ENCODE data around the gene FCHO2. TPM values are rescaled to one million over a fixed set of nuclear protein-coding genes. Genes with fewer than 3 reads are reported as not detected.

FCHO2 gene
- polyA plus RNA-seq, 1 donor = 32.7 TPM

DNA sequence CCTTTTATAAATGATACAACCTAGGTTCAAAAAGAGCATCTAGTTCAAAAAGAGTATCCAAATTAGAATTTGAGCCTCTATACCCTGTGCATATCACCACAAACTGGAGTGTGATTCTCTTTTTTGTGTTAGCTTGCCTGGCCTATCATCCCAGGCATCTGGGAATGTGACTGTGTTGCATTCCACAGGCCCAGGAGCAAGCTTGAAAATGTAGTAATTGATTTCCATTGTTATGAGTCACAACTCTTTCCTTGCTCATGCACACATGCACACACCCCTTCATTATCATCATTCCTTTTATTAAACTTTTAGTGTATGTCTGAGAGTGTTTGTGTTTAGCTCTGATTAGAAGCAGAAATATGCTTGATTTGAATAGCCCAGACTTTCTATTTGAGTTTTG, 75.2 kb downstream of the FCHO2 start:
- no peak for DNase-seq

DNA sequence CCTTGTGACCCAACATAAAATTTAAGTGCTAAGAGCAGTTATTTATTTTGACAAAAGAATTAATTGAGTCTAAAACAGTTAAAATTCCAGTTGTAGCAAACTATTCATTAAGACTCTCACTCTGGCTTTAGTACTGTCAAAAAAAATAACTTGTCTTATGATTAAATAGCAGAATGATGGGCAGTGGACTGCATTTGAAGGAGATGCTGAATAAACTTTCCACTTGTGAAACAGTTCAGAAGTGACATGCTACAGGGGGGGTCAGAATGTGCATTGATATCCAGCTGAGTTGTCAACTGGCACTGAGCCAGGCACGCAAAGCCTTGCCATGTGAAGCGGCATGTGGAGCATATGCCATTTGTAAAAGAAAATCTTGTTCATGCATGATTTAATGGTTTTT, 76.0 kb downstream of the FCHO2 start:
- no peak for DNase-seq

DNA sequence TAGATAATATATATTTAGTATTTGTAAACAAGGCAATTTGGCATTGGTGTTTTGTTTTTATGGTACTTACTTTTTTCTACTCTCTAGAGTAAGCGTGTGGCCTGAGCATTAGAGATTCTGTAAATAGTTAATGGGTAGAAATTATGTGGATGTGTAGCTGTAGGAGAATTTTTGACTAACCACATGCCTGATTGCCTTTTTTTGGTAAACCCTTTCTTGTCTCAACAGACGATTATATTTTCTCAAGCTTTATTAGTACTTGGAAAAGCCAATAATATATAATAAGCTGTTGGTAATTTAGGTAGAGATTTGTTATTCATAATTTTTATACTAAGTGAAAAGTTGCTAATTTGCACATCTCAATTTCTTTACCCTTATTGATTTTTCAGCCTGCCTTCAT, 76.8 kb downstream of the FCHO2 start:
- DNase-seq = no peak

DNA sequence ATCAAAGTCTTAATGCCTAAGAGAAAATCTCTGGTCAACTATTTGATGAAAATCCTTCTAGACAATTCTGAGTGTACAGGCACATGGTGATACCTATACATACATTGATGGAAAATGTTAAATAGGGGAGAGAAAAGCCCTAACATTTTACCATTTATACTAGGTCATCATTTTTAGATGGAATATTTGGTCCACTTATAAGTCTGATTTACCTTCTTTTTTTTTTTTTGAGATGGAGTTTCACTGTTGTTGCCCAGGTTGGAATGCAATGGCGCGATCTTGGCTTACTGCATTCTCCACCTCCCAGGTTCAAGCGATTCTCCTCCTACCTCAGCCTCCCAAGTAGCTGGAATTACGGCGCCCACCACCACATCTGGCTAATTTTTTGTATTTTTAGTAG, 81.7 kb downstream of the FCHO2 start:
- no peak for DNase-seq

DNA sequence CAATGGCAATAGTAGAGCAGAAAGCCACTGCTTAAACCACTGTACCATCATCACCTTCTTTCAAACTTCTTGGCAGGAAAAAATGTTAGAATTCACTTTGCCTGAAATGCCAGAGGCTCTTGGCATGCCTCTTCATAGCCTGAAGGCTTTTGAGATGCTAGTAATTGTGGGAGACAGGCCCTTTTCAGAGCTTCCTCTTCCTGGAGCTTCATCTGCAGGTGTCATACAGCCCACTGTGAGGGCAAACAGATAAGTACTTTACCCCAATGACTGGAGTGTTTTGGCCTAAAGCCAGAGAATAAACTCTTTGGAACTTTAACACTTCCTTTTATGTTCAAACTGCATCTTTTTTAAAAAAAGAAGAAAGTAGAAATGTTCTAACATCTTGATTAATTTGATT, 83.2 kb downstream of the FCHO2 start:
- no peak for DNase-seq

DNA sequence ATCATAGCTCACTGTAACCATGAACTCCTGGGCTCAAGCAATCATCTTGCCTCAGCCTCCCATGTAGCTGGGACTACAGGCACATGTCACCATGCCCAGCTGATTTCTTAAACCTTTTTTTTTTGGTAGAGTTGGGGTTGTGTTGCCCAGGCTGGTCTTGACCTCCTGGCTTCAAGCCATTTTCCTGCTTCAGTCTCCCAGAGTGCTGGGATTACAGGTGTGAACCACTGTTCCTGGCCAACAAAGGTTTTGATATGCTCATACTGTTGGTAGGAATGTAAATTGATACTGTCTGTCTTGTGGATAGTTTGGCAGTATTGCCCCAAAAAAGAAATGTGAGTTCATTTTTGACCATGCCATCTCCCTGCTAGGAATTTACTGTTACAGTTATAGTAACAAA, 87.2 kb downstream of the FCHO2 start:
- no peak for DNase-seq

DNA sequence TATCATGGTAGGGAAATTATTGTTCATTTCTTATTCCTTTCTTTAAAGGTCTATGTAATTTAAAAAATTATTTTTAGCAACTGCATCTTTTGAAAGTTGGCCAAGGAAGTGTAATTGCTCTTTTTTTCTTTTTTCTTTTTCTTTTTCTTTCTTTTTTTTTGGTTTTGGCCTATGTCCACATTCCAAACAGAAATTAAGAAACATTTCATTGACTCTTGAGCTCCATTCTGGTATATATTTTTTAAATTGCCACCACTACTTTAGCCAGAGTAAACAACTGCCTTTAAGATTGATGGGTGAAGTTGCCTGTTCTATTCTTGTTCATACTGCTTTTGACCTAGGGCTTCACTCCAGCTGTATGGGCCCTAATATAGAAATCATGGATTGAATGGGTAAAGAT, 88.7 kb downstream of the FCHO2 start:
- no peak for DNase-seq

DNA sequence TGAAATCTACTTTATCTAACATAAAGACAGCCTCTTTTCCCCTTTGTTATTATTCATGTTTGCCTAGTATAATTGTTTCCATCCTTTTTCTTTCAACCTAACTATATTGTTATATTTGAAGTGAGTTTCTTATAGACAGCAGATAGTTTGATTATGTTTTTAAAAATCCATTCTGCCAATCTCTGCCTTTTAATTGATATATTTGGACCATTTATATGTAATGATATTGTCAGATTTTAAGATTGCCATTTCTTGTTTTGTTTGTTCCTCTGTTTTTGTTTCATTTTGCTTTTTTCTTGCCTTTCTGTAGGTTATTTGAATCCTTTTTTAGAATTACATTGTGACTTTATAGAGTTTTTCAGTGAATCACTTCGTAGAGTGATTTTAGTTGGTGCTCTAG, 89.8 kb downstream of the FCHO2 start:
- DNase-seq = no peak

DNA sequence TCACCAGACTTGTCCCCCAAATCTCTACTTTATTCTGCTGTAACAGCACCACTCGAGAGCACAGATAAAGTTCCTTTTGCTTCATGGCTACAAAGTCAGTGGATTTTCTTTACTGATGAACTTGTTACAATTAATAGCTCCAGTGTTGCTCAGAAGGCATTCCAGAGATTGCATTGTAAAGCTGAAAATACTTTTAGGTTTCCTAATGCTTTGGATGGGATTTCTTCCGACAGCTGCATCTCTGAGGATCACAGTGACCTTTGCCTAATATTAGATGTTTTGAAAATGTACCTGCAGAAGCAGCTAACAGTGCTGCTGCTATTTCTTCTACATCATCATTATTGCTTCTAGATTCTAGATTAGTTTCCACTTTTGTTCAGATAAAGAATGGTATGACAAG, 105.8 kb downstream of the FCHO2 start:
- no peak for DNase-seq

DNA sequence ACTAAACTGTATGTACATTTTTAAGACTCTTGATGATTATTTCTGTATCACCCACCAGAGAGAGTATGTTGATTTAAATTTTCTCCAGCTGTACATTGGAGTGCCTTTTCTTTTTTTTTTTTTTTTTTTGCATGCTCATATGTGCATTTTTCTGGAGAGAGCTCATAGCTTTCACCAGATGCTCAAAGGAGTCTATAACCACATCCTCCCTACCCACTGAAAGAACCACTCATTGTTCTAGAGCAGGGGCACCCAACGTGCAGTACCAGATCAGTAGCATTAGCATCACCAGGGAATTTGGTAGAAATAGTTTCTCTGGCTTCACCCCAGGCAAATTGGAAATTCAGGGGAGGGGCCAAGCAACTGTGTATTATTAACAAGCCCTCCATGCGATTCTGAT, 110.6 kb downstream of the FCHO2 start:
- no peak for DNase-seq

DNA sequence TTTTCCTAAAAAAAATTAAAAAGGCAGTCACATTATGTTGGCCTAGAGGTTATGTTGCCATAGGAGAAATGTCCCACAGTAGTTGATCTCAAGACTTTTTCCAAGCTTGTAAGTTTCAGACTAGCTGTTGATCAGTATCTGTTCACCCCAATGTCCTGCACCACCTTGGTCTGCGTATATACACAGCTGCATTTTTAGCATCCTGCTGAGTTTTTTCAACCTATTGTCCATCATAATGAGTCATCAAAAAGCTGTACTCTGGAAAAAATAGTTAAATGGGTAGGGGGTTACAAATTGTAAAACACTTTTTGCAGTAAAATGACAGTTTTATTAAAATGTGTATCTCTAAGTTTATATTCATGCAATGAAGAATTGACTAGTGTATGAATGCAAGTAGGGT, 111.4 kb downstream of the FCHO2 start:
- DNase-seq = no peak

DNA sequence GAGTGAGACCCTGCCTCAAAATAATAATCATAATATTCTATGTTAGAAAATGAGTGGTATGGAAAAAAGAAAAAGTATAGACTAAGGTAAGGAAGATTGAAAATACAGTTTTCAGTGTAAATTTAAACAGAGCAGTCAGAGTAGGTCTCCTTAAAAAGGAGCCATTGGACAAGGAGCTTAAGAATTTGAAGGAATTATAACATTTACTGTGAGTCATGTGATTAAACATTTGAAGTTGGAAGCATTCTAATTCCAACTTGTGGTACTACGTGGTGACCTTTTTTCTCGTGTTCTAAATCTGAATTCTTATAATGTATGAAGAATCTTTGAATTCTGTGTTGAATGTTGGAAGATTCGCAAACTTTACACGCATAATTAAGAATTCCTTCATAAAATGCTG, 125.3 kb downstream of the FCHO2 start:
- DNase-seq = no peak

DNA sequence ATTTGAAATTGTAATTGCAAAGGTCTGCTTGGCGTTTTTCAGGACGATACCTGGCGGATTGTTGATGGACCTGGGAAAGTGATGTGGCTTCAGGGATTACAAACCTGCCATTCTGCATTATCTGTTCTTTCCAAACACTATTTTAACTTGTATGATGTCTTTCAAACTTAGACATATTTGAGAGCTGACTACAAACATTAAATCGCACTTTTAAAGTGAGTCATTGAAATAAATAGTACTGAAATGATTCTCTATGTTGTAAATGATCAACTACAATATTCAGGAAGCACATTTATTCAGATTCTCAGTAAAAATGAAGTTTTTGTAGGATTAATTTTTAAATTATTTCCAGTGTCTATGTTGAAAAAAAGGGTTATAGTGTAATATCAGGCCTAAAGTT, 132.2 kb downstream of the FCHO2 start:
- DNase-seq = no peak

DNA sequence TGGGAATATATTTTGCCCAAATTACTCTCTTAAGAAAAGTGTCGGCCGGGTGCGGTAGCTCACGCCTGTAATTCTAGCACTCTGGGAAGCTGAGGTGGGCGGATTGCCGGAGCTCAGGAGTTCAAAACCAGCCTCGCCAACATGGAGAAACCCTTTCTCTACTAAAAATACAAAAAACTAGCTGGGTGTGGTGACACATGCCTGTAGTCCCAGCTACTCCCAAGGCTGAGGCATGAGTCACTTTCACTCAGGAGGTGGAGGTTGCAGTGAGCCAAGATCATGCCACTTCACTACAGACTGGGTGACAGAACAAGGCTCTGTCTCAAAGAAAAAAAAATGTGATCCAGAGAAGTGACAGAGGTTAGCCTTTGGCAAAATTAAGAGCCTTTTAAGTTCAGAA, 138.1 kb downstream of the FCHO2 start:
- no peak for DNase-seq

DNA sequence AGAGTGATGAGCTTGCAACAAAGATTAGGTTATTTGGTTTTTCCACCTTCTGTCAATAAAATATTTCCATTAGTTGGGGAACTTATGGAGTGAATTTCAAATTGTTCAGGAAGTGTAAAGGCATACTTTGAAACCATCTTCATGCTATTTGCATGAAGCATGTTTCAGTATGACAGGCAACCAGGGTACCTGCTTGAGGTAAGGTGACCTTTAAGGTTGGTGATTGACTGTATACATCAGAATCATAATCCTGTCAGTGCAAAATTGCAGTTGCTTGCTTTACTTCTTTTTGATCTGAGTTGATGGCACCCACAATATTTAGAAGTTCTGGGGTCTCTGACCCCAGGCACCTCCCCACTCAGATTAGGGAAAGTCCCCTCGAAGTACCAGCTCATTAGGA, 138.6 kb downstream of the FCHO2 start:
- DNase-seq = no peak

DNA sequence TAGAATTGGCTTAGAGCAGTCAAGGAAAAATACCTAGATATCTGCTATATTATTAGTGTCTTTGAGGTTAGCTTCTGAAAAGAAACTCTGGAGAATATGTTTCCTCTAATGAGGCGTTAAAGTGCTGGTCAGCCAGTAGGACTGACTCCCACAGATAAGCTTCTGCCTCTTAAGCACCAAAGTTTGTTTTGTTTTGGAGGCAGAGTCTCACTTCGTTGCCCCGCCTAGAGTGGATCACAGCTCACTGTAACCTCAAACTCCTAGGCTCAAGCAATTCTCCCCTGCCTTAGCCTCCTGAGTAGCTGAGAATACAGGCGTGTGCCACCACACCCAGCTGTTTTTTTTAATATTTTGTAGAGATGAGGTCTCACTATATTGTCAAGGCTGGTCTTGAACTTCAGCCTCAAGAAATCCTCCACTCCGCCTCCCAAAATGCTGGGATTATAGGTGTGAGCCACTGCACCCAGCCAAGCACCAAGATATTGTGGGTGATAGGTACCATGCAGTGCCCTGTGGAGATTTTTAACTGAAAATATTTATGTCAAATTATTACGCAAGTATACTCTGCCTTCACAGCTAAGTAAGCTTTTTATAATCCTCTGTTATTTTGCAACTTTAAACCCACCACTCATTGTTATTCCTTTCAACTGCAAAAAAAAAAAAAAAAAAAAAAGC, 139.9 kb downstream of the FCHO2 start:
- no peak for DNase-seq

DNA sequence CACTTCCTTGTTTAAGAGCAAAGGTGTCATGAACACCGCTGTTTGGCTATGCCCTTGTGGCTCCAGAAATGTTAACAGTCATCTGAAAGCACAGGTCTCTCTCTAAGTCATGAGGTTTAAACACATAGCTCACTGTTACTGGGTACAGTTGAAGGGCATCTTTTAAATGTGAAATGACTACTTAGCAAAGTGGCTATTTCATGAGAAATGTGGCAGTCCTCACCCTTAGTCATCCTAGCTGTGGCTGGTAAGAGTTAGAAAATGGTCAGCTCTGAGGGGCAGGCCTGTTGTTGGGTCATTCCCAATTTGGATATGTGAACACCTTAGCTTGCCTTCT, 140.4 kb downstream of the FCHO2 start:
- no peak for DNase-seq

DNA sequence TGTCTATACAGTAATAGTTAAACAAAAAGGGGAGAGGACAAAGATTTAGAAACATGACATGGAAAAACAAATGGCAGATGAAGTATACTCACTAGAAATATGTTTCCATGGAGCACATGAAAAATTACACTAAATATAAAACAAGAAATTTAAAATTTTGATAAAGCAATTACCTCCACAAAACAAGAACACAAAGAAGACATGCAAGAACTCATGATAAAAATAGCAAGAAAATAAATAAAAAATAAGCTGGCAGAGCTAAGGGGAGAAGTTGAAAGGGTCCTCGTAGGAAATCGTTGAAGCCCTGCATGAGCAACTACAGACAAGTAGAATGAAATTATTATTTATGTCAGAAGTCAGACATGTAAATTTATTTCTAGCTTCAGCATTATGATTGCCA, 141.9 kb downstream of the FCHO2 start:
- no peak for DNase-seq

DNA sequence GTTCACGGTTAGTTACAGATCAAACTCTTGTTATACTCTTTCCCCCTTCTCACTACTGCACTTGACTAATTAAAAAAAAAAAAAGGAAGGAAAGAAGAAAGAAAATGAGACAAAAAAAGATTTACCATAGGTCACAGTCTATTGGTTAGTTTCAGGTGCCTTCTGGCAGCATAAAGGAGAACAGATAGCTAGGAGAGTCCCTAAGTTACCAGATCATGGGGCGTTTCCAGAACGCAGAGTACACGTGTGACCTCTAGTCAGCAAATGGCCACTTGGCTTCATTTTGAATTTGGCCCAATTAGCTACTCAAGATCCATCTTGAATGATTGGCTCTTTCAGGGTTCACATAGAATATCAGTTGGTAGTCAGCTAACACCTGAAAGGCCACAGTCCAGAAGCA, 144.3 kb downstream of the FCHO2 start:
- no peak for DNase-seq

DNA sequence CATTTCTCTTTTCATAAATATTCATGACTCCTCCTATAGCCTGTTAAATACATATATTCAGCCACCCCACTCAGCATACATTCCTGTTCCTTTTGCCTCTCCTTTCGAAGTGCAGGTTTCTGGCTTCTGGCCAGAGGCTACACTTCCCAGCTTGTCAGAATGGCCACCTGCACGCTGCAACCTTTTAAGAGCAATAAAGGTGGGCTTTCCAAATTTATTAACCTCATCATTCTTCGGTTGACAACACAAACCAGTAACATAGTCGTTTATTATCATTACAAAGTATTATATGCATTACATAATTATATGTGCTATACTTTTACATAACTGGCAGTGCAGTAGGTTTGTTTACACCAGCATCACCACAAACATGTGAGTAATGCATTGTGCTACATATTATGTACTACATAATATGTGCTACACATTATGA, 148.0 kb downstream of the FCHO2 start:
- DNase-seq = no peak

DNA sequence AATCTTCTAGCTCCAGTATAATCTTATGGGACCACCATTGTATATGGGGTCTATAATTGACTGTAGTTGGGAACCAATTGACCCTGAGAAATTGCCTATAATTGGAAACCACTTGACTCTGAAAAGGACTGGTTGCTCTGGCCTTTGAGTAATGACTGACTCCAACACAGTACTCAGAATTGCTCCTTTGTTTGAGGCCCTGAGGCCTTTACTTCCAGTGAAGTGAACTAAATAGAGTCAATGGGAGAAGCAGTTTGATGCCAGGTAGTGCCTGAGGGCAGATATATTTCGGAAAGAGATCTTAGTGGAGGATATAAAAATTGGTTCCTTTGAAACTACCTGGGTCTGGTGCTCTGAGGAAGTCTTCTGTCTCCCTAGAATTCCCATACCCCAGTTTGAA, 148.5 kb downstream of the FCHO2 start:
- DNase-seq = no peak

DNA sequence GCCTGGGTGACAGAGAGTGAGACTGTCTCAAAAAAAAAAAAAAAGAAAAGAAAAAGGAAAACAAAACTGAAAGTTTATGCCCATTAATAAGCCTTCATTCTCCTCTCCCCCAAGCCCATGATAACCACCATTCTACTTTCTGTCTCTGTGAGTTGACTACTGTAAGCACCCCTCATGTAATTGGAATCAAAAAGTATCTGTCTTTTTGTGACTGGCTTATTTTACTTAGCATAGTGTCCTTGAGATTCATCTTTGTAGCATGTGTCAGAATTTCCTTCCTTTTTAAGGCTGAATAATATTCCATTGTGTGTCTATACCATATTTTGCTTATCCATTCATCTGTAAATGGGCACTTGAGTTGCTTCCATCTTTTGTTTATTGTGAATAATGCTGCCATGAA, 150.5 kb downstream of the FCHO2 start:
- no peak for DNase-seq

DNA sequence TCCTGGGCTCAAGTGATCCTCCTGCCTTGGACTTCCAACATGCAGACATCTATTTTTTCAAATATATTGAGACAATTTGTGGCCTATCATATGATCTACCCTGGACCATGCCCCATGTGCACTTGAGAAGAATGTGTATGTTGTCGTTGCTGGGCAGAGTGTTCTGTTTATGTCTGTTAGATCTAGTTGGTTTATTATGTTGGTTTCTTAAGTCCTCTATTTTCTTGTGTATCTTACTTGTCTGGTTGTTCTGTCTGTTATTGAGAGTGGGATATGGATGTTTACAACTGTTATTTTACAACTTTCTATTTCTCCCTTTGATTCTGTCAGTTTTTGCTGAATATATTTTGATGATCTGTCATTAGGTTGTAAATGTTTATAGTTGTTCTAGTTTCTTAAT, 154.3 kb downstream of the FCHO2 start:
- DNase-seq = no peak

DNA sequence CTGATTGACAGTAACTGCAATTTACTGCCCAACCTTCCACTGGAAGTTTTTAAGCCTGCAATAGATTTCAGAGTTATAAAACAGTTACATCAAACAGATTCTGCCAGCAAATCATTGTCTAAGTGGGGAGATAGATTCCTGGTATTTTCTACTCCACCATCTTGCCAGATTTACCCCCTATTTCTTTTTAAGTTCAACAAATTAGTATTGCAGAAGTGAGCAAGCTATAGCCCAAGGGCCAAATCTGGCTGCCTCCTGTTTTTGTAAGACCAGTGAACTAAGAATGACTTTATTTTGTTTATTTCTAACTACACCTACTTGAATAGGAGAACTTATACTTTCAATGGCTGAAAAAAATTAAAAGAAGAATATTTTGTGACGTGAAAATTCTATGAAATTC, 155.7 kb downstream of the FCHO2 start:
- no peak for DNase-seq

DNA sequence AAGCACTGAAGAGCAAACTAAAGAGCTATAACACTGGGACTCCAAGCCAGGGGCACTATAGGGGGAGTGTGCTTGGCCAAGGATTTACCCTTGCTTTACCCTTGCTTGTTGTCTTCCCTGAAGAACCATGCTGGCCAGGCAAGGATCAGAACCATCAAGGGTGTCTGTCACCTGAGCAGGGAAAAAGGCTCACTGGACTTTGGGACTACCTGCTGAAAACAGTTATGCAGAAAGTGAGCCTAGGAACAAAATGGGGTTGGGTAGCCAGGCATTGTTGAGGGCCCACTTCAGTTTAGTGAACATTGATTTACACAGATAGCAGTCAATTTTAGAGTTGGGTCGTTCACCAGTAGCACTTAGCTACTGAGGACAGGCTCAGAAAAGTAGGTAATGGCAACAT, 156.5 kb downstream of the FCHO2 start:
- DNase-seq = no peak

All from left kidney (tissue), 2 donors.